Measurements from ENCODE around the gene PTPRD.

The PTPRD gene

GRCh38 chr9:9893837-9894236, 719.0 kb downstream of the PTPRD start:
- TF ChIP-seq CTCF (conservative IDR thresholded peaks at IDR 0.05; ENCODE audit: low read depth, low read length): no peak
- peak; percentile 2 for DNase-seq (ENCODE audit: low read depth)
- H3K4me3 ChIP-seq (ENCODE audit: low read depth, low read length): no peak overlapping the region

- no peak overlapping the region for H3K4me3 ChIP-seq (ENCODE audit: low read depth, low read length)
- DNase-seq (ENCODE audit: low read depth): no peak
- TF ChIP-seq CTCF (conservative IDR thresholded peaks at IDR 0.05; ENCODE audit: low read depth, low read length): no peak
These were observed 720.6 kb downstream of the PTPRD start for GRCh38 chr9:9892217-9892616.

- no peak for DNase-seq (ENCODE audit: low read depth)
- H3K4me3 ChIP-seq (ENCODE audit: low read depth, low read length): no peak overlapping the region
- no peak for TF ChIP-seq CTCF (conservative IDR thresholded peaks at IDR 0.05; ENCODE audit: low read depth, low read length)
These were observed 731.1 kb downstream of the PTPRD start for GRCh38 chr9:9881692-9882091.

- no peak for TF ChIP-seq CTCF (conservative IDR thresholded peaks at IDR 0.05; ENCODE audit: low read depth, low read length)
- DNase-seq (ENCODE audit: low read depth): no peak
- H3K4me3 ChIP-seq (ENCODE audit: low read depth, low read length): no peak overlapping the region
These were observed 738.5 kb downstream of the PTPRD start for GRCh38 chr9:9874270-9874669.

GRCh38 chr9:9862235-9862810, 750.5 kb downstream of the PTPRD start:
- DNase-seq (ENCODE audit: low read depth): no peak
- no peak for TF ChIP-seq CTCF (conservative IDR thresholded peaks at IDR 0.05; ENCODE audit: low read depth, low read length)
- no peak overlapping the region for H3K4me3 ChIP-seq (ENCODE audit: low read depth, low read length)

GRCh38 chr9:9855177-9856078, 757.4 kb downstream of the PTPRD start:
- DNase-seq (ENCODE audit: low read depth): no peak
- TF ChIP-seq CTCF (conservative IDR thresholded peaks at IDR 0.05; ENCODE audit: low read depth, low read length): no peak
- no peak overlapping the region for H3K4me3 ChIP-seq (ENCODE audit: low read depth, low read length)

Data from choroid plexus epithelial cell (primary cell).